ENCODE data around the gene MAN1B1.

Gene MAN1B1

GRCh38 chr9:137088121-137088520 is 1.3 kb downstream of the MAN1B1 start:
- no peak for DNase-seq

- DNase-seq, result no peak
These were observed 2.6 kb downstream of the MAN1B1 start for GRCh38 chr9:137089232-137089947.

GRCh38 chr9:137095664-137096517 is 9.1 kb downstream of the MAN1B1 start:
- DNase-seq, result peak; percentile 88

GRCh38 chr9:137096785-137097546 is 10.2 kb downstream of the MAN1B1 start:
- DNase-seq, result no peak

DNA sequence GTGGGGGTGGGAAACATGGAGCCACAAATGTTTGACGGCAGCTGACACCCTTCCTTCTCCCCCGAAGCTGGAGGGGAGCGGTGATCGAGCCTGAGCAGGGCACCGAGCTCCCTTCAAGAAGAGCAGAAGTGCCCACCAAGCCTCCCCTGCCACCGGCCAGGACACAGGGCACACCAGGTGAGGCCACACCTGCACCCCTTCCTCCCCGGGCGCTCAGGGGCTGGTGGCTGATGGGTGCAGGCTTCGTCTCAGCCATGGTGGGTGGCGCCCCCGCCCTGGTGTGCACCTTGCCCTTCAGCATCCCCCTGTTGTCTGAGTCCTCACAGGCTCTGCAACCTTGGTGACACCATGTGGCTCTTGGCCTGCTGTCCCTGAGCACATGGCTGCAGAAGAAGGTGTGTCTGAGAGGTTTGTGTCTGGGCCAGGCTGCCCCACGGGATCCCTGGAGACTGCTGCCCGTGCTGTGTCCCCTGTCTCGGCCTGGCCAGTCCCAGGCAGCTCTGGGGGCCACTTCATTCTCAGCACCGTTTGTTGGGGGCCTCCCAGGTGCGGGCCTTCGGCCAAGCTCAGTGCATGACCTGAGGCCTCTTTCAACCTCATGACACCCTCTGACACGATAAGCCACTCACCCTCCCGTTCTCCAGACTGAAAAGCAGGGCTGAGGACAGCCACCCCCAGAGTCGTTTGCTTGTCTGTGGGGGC is 11.1 kb downstream of the MAN1B1 start:
- no peak for DNase-seq

GRCh38 chr9:137099231-137099630 is 12.4 kb downstream of the MAN1B1 start:
- no peak for DNase-seq

GRCh38 chr9:137103206-137103999 is 16.6 kb downstream of the MAN1B1 start:
- DNase-seq, result no peak

- DNase-seq, result no peak
These were observed 19.3 kb downstream of the MAN1B1 start for GRCh38 chr9:137105814-137106661.

DNA sequence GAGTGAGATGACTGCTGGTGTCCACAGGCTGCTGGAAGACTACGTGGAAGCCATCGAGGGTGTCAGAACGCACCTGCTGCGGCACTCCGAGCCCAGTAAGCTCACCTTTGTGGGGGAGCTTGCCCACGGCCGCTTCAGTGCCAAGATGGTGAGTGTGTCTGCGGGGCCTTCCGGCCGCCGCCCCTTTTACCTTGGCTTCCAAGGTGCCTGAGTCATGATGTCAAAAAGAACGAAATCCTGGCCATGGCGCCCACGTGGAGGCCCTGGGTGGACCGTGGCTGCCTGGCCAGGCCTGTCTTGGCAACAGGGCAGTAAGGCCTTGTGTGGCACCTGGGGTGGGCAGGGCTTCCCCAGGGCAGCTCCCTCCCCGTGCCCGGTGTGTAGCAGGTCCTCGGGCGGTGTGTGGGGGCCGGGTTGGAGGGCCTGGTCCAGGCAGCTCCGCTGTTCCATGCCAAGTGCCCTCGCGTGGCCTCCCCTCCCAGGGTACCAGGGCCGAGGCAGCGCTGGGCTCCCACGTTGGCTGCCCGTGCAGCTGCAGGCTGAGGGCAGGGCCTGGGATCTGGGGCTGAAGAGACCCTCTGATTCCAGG is 20.0 kb downstream of the MAN1B1 start:
- DNase-seq, result no peak

DNA sequence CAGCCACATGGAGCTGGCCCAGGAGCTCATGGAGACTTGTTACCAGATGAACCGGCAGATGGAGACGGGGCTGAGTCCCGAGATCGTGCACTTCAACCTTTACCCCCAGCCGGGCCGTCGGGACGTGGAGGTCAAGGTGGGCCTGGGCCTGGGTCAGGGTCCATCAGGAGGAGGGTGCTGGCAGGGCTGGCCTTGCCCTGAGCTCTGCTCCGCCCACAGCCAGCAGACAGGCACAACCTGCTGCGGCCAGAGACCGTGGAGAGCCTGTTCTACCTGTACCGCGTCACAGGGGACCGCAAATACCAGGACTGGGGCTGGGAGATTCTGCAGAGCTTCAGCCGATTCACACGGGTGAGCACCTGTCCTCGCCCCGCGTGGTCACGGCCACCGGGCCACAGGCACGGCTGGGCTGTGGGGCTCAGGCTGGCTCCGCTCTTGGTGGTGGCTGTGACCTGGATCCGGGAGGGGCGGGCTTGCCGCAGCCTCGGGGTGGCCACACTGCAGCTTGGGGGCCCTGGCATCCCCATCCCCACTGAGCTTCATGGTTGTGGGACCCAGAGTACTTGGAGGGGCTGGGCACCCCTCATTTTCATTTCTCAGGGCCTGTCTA is 20.6 kb downstream of the MAN1B1 start:
- DNase-seq, result no peak

GRCh38 chr9:137107982-137108381 is 21.2 kb downstream of the MAN1B1 start:
- DNase-seq, result no peak

GRCh38 chr9:137108608-137109249 is 21.9 kb downstream of the MAN1B1 start:
- DNase-seq, result no peak

- DNase-seq, result no peak
These were observed 22.7 kb downstream of the MAN1B1 start for GRCh38 chr9:137109250-137110146.

DNA sequence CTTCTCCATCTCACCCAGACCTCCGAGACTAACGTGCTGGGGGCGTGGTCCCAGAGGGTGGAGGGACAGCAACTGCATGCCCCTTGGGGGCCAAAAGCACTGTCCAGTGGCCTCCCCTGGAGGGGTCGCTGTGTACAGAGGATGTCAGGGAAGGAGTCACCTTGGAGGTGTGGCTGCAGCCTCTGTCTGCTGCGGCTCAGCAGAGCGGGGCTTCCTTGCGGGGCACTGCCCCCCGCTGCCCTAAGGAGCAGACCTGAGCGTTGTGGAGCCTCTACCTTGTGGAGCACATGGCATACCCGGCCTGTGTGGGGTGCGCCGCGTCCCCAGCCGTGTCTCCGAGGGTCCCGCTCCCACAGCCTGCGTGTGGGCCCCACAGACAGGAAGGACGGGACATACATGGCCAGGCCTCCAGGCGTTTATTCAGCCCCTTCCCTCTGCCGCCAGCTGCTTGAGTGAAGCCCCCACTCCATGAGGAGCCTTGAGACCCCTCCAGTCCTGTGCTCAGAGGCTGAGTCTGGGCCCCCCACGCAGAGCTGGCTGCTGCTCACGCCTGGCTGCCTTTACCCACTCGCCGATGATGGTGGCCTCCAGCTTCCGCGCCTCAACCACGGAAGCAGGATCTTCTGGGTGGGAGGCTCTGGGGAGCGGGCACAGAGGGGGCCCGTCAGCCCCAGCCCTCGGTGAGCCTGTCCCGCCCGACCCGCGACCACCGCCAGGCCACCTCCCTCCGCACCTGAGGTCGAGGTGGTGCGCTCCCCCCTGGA is 23.5 kb downstream of the MAN1B1 start:
- DNase-seq, result no peak

DNA sequence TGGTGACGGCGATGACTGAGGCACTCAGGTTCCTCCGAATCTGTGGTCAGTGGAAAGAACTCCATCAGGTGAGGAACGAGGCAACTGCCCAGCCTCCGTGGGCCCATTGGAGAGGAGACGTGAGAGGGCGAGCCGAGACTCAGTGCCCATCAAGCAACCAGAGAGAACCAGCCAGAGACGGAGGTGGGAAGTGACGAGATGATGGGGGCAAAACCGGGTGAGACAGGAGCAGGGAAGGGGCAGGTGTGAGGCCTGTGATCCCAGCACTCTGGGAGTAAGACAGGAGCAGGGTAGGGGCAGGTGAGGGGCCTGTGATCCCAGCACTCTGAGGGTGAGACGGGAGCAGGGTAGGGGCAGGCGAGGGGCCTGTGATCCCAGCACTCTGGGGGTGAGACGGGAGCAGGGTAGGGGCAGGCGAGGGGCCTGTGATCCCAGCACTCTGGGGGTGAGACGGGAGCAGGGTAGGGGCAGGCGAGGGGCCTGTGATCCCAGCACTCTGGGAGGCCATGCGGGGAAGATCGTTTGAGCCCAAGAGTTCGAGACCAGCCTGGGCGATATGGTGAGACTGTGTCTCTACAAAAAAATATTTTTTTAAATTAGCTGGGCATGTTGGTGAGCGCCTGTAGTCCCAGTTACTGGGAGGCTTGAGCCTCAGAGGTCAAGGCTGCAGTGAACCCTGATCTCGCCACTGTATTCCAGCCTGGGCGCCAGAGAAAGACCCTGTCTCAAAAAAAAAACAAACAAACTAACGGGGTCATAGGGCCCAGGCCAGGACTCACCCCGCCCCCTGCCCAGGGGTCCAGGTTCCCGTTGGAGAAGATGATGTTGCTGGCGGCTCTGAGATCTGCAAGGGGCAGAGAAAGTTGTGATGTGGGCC is 24.4 kb downstream of the MAN1B1 start:
- no peak for DNase-seq

DNA sequence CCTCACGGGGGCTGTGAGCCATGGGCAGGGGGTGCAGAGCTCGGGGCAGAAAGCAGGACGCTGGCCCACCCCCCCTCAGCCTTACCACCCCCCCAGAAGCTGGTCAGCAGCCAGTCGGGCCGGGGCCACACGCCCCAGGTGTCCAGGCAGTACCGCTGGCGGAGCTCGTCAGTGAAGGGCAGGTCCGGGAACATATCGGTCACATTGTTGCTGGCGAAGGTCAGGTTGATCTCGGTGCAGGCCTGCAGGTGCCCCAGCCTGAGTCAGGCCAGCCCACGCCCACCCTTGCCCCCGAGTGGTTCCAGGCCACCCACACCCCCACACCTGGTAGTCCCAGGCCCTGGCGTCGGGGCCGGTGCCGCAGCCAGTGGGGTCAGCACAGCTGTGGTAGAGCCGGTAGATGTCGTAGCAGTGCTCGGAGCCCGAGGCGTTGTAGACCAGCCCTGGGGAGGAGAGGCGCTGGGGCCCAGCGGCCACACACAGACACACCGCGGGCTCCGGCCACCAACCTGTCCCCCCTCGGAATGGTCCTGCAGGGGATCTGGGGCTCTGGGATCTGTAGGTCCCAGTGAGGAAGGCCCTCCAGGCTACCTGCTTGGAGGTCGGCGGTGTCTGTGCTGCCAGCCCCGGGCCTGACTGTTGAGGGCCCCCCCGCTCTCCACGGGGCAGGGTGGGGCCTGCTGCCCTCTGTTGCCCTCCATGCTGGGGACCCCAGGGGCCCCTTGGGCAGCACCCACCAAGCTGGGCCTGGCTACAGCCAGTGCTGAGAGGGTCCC is 25.2 kb downstream of the MAN1B1 start:
- DNase-seq, result no peak
